ENCODE results near the gene SLC24A4.
A peak's percentile ranks its signal among the peaks of the same experiment; 100 is the strongest.

SLC24A4 gene

DNA sequence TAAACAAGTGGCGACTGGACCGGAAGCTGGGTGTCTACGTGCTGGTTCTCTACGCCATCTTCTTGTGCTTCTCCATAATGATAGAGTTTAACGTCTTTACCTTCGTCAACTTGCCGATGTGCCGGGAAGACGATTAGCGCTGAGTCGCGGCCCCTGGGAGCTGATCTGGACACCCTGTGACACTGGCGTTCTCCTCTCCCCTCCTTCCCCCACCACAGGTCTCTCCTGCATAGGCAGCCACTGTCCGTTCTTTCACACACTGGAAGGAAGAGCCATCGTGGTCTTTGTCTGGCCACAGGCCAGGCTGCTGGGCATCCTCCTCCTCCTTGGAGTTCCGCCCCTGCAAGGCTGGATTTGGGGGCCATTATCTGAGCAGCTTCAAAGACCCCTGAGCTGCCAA lies 170.5 kb downstream of the SLC24A4 start:
- H3K4me3 ChIP-seq (ENCODE audit: low read depth, low read length): no peak overlapping the region

GRCh38 chr14:92494512-92494911 lies 171.5 kb downstream of the SLC24A4 start:
- H3K4me3 ChIP-seq (ENCODE audit: low read depth, low read length): no peak overlapping the region

- no peak overlapping the region for H3K4me3 ChIP-seq (ENCODE audit: low read depth, low read length)
These were observed 172.1 kb downstream of the SLC24A4 start for GRCh38 chr14:92495027-92495426.

DNA sequence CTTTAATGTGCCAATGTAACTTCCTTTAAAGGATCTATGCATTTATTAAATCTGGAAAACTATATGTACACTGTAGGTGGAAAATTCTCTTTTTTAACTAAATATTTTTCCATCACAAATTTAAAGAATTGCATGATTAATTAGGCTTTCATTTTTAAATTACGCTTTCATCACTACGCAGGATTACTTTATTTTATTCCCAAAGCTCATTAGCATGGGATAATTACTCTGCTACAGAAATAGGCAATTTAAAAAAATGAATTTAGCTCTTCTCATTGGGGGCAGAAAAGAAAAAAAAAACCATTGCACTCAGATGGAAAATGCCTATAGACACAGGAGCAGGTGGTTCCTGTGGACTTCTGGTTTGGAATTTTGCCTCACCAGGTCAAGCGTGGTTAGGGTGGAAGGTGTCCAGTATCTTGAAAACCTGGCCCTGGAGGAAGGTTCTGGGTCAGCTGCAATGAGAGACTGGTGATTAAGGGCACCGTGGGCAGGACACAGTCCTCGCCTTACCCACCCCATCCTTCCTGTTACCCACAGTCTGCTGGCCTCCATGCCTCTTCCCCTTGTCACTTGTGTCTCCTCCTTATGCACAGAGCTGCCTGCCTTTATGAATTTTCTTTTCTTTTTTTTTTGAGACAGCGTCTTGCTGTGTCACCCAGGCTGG lies 173.4 kb downstream of the SLC24A4 start:
- no peak overlapping the region for H3K4me3 ChIP-seq (ENCODE audit: low read depth, low read length)

DNA sequence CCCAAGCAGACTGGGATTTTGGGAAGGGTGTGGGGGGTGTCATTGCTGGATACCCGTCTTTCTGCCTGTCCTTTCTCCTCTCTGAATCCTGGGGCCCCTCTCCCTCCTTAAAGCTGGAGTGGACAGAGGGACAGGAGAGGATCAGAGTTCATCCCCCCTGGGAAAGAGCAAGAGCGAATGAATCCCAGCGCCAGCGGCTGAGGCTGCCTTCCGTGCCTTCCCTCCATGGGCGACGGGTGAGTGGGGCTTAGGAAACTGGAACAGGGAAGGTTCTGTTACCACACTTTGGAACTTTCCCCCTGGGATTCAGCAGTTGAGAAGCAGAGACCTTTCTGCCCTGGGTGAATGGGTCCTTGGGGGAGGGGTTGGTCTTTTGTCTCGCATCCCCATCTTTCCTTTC lies 174.4 kb downstream of the SLC24A4 start:
- no peak overlapping the region for H3K4me3 ChIP-seq (ENCODE audit: low read depth, low read length)

GRCh38 chr14:92499234-92499633 lies 176.3 kb downstream of the SLC24A4 start:
- no peak overlapping the region for H3K4me3 ChIP-seq (ENCODE audit: low read depth, low read length)

GRCh38 chr14:92500491-92500941 lies 177.6 kb downstream of the SLC24A4 start:
- H3K4me3 ChIP-seq (ENCODE audit: low read depth, low read length): no peak overlapping the region

DNA sequence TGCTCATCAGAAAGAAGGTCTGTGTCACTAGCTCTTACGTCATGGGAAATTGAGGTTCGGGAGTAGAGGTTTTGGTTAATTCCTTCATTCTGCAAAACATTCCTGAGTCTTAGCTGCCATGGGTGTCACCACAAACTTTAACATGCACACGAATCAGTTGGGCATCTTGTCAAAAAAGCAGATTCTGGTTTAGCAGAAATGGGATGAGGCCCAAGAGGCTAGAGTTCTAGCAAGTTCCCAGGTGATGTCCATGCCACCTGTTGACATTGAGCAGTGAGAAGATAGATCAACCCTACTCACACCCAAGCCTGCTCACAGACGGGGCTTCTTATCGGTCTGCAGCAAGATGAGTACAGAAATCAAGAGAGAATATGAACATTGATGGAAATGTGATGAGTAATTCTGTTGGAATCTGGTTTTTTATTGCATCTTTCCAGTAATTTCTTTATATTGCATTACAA lies 179.0 kb downstream of the SLC24A4 start:
- H3K4me3 ChIP-seq (ENCODE audit: low read depth, low read length): no peak overlapping the region

- H3K4me3 ChIP-seq (ENCODE audit: low read depth, low read length): no peak overlapping the region
These were observed 179.7 kb downstream of the SLC24A4 start for GRCh38 chr14:92502541-92503286.

- no peak overlapping the region for H3K4me3 ChIP-seq (ENCODE audit: low read depth, low read length)
These were observed 181.0 kb downstream of the SLC24A4 start for GRCh38 chr14:92503756-92504491.

GRCh38 chr14:92505826-92506225 lies 182.9 kb downstream of the SLC24A4 start:
- no peak overlapping the region for H3K4me3 ChIP-seq (ENCODE audit: low read depth, low read length)

- H3K4me3 ChIP-seq (ENCODE audit: low read depth, low read length): no peak overlapping the region
These were observed 183.3 kb downstream of the SLC24A4 start for GRCh38 chr14:92506231-92506630.

DNA sequence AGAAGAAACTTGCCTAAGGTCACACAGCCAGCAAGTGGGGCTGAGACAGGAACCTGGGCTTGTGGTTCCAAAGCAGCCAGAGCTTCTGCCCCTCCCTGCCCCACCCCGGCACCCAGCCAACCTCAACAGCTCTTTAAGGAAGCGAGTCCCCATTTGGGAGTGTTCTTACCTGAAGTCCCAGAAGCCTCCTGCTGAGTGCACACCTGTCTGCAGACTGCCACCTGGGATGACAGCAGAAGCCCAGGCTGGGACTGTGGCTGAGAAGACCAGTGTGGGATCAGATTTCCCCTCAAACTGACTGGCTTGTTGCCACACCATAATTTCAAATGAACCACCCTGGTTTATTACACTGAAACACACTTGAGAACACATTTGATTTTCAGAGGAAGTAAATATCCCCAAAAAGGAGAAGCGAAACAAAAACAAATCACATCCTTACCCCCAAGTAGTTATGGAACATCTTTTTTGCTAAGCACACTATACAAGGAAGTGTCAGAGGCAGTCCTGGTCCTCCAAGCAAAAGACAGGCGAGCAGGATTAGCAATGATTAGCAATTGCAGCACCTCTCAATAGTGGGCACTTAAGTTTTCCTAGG lies 184.3 kb downstream of the SLC24A4 start:
- H3K4me3 ChIP-seq (ENCODE audit: low read depth, low read length): no peak overlapping the region

GRCh38 chr14:92510972-92511371 lies 188.0 kb downstream of the SLC24A4 start:
- H3K4me3 ChIP-seq (ENCODE audit: low read depth, low read length): no peak overlapping the region

DNA sequence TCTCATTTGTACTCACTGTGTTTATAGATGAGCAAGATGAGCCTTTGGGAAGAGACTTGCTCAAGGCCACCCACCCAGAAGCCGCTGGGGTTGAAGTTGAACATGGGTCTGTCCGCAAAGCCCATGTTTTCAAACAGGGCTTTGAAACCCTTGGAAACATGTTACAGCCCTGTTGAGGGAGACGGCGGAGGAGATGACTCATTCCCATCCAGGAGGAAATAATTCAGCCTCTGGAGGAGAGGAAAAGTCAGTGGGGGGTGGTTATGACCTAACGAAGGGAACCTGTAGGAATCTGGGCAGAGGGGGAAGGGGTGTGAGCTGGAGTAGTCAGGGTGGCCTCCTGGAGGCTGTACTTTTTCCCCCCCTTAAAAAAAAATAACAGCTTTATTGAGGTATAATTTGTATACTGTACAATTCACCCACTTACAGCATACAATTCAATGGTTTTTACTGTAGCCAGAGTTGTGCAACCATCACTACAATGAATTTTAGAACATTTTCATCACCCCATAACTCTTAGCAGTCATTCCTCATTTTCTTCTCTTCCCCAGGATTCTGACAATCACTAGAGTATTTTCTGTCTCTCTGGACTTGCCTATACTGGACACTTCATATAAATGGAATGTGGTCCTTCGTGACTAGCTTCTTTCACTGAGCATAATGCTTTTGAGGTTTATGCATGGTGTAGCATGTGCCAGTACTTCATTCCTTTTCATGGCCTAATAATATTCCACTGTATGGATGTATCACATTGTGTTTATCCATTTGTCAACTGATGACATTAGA lies 188.7 kb downstream of the SLC24A4 start:
- H3K4me3 ChIP-seq (ENCODE audit: low read depth, low read length): no peak overlapping the region

- H3K4me3 ChIP-seq (ENCODE audit: low read depth, low read length): peak overlapping the region; percentile 57
These were observed 189.8 kb downstream of the SLC24A4 start for GRCh38 chr14:92512807-92513203.

DNA sequence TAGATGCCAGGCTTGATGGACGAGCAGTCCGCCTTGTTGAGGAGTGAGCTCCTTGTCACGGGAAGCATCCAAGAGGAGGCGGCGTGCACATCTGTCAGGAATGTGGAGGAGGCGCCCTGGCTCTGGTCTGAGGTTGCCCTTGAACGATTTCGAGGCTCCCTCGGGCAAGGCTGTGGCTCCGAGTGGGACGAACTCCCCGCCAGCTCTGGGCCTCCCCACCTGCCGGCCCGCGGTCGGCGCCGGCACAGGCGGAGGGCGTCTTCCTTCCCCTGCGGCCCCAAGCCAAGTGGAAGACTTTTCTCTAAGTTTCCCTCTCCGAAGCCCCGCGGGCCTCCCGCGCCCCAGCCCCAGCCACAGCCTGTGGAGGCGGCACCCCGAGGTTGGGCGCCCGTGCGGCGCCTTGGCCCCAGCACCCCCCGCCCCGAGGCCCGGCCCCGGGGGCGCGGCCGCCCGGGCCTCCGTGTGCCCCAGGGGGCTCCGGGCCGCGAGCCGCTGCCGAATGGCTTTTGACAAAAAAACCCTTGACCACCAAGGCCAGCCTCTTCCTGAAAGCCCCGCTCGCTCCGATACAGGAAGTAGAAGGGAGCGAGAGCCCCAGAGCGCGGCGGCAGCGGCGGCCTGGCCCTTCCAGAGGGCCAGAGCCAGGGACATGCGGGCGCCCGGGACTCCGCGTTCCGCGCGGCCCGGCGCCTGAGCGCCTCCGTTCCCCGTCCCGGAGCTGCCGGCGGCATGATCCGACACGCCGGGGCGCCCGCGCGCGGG lies 190.4 kb downstream of the SLC24A4 start, which contains the start of gene RIN3:
TSS of gene RIN3 (plus strand) at position 578 of the 762 bp plus-strand sequence. CDS start at position 730, 152 bp downstream.
- peak within 1 kb of the TSS; percentile 57 for H3K4me3 ChIP-seq (ENCODE audit: low read depth, low read length)

DNA sequence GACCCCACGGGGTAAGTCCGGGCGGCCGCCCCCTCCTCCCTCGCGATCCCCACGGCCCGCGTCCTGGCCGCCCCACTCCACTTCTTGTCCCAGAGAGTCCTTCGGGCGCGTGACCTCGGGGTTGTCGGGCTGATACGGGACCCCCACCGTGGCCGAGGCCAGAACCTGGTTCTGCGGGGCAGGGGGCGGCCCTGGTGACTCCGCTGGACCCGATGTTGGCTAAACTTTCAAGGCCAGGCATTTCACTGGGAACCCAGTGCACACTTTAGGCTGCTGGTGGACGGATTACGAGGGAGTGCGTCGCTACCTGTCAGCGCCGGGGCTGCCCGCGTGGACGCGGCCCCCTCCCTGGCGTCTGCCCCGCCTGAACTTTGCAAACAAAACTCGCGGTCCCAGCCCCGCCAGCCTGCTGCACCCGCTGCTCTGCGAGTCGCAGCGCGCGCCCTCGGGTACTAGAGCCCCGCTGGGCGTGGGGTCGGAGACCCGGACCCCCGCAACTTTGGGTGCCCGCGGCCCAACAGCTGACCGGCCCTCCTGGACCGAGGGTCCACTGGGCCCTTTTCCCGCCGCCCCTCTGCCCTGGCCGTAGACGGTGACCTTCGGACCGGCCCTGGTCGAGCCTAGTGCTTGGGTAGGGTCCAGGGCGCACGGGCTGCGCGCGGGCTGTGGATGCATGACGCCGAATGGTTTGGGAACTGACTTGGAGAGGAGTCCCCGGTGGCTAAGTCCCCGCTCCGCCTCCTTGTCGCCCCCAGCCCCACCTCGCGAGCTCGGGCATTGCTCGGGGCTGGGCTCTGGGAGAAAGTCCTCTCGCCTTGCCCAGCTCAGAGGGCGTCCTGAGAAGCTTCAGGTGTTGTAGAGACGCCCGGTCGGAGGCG lies 191.2 kb downstream of the SLC24A4 start:
- H3K4me3 ChIP-seq (ENCODE audit: low read depth, low read length): peak overlapping the region; percentile 57

Data from iPS-11a (cell line).